Endometrial microvascular endothelial cells (primary cell): ENCODE results near the gene MYPN. TPM values are rescaled to one million over a fixed set of nuclear protein-coding genes. Genes with fewer than 3 reads are reported as not detected.

Experiments
- in situ Hi-C: cut with HindIII; loops from 2 replicates; pipeline ENCODE4 v1.10.0; 2017; ENCODE audit warnings: low sequenced_read_pairs, low pct_unique_long_range_greater_than_20kb; ENCODE audit errors: inconsistent ontology term
- total RNA-seq: library from RNA; depleted of rRNA; stranded (reverse); fragments of >200 nt; gene quantifications from one replicate; pipeline ENCODE4 v1.2.3, GENCODE V29; 2015; ENCODE audit errors: inconsistent ontology term

The MYPN gene
- total RNA-seq, 1 donor from 2014 or later: 1.1 TPM

GRCh38 chr10:68196701-68197100 is 87.4 kb downstream of the MYPN start:
- in situ Hi-C loops: no loop called here

GRCh38 chr10:68202960-68203353 is 93.7 kb downstream of the MYPN start:
- in situ Hi-C loops: no loop called here

- in situ Hi-C loops: no loop called here
Observed at GRCh38 chr10:68208424-68209042, 99.2 kb downstream of the MYPN start.

DNA sequence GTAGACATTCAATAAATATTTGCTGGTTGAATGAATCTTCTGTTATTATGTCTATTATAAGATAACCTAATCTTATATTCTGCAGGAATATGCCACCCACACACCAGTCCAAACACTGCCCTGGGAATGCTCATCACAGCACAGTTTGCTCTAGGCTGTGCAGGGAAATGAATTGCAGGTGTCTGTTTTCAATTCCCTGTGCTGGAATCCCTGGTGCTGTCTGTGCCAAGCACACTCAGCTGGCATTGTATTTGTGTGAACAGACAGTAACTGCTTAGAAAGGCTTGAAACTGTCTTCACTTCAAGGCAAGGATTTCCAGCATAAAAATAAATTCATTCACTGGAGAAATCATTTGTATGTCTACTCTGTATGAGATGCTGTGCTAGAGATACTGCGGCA is 102.4 kb downstream of the MYPN start:
- in situ Hi-C loops: no loop called here

DNA sequence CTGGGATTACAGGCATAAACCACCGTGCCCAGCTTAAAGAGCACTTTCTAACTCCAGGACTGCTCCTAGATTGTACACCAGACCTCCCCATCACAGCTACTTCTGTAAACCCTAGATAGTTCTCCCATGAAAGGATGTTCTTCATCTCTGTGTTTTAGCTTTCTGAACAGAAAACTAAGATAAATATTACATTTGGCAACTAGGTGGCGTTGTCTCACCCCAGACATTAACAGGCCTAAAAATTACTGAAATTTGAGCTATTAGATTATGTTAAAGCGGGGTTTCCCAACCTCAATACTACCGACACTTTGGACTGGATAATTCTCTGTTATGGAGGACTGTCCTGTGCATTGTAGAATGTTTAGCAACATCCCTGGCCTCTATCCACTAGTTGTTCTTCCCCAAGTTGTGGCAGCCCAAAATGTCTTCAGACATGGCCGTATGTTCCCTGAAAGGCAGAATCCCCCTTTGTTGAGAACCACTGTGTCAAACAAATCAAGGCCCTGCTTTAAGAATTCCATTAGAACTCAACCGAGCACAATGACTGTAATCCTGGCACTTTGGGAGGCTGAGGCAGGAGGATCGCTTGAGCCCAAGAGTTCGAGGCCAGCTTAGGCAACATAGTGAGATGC is 103.5 kb downstream of the MYPN start:
- in situ Hi-C loops: no loop called here

DNA sequence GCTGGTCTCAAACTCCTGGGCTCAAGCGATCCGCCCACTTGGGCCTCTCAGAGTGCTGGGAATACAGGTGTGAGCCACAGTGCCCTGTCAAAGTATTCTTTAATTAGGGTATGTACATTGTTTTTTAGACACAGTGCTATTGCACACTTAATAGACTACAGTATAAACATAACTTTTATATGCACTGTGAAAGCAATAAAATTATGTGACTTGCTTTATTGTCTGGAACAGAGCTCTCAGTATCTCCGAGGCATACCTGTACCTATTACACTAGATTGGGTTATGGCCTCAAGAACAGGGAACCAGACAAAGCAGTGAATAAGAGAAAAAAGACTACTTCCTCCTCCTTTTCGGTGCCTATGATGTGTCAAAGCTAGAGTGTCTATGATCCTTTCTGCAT is 109.5 kb downstream of the MYPN start:
- in situ Hi-C loops: no loop called here

DNA sequence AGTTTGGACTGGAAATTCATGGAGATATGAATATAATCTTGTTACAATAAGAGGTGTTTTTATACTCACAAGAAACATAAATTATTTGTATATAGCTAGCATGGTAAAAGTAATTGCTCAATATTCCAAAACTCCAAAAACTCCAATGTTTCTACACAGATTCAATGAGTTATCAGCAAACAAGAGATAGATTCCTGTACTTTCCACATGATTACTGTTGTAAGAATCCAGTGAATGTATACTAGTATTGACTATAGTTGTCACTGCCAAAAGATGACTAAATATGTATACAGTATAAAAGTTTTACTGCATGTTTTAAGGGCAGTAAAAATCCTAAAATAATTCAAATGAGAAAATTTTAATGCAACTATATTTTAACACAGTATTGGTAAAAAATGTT is 111.9 kb downstream of the MYPN start:
- in situ Hi-C loops: no loop called here

DNA sequence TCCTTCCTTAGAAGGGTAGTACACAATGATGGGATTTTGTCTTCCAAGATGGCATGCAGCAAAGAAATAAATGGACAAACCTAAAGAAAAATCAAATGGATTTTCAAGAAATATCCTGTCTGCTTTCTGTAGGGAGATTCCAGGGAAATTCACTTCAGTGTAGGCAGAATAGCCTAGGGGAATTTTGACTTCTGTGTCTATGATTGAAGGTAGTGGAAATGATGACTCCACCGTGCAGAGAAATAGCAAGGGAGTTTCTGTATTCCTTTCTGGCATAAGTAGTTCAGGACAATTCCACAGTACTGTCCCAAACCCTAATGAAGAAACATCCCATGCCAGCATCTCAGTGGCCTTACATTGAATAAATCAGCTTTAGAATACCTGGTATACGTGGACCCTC is 113.1 kb downstream of the MYPN start:
- in situ Hi-C loops: no loop called here

DNA sequence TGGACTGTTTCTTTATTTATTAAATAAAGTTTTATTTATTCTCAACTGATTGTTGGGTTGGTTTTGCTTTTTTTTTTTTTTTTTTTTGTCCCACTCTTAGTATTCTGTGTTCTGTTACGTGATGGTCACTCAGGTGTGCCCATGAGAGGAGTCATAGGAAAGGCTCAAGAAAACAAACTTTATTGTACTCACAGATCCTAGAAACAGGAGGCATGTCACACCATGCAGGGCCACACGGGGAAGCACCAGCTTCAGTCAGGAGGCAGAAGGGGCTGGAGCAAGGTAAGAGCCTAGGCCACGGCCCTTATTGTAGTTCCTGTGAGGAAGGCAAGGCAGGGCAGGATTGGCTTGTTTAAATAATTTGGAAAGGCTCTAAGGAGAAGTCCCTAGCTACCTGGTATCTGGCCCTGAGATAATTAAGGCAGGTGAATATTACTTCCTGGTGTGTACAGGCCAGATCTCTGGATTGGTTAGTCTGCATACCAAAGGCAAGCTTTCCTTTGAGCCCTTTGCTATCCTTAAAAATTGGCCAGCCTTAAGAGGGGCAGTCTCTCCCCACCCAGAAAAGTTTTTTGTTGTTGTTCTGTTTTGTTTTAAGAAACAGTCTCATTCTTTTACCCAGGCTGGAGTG is 114.4 kb downstream of the MYPN start:
- in situ Hi-C loops: no loop called here

DNA sequence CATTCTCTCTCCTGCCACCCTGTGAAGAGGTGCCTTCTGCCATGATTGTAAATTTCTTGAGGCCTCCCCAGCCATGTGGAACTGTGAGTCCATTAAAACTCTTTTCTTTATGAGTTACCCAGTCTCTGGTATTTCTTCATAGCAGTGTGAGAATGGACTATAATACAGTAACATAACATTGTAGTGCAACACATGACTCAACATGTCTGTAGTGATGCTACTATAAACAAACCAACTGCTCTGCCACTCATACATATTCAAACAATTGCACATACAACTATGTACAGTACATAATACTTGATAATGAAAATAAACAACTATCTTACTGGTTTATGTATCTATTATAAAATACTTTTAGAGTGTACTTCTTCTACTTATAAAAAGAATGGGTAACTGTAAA is 115.5 kb downstream of the MYPN start:
- in situ Hi-C loops: no loop called here

- in situ Hi-C loops: no loop called here
Observed at GRCh38 chr10:68230268-68230667, 121.0 kb downstream of the MYPN start.

DNA sequence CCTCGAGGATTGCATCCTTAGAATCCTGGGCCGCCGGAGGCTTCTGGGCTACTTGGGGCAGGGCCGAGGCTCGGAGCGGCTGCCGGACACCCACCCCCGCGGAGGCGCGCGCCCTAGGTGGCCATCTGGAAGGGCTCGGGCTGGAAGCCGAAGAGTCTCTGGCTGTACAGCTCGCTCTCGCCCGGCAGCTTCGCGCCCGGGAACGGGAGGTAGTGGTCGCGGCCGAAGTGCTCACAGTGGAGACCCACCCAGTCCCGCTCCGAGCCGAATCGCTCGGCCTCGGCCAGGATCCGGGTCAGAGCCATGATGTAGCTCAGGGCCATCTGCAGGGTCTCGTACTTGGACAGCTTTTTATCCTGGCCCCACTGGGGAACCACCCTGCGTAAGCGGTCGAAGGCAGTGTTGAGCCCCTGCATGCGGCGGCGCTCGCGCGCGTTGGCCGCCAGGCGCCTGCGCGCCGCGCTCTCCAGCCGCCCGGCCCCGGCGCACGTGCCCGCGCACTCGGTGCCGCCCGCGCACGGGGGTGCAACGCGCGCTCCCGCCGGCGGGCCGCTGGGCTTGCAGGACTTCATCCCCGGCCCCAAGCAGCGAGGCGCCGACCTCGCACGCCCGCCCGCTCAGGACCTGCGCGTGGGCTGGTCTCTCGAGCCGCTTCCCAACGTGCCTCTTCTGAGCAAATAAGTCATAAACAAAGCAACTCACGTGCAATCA is 122.0 kb downstream of the MYPN start:
- in situ Hi-C loops: no loop called here

- in situ Hi-C loops: no loop called here
Observed at GRCh38 chr10:68231817-68232251, 122.5 kb downstream of the MYPN start, which contains the start of gene ATOH7. Gene ATOH7, minus strand, starts transcription at chr10:68232113. Its CDS starts 436 bp downstream, at chr10:68231677.

GRCh38 chr10:68233046-68233445 is 123.8 kb downstream of the MYPN start:
- in situ Hi-C loops: no loop called here

GRCh38 chr10:68235111-68235510 is 125.8 kb downstream of the MYPN start:
- in situ Hi-C loops: no loop called here

- in situ Hi-C loops: no loop called here
Observed at GRCh38 chr10:68235581-68235980, 126.3 kb downstream of the MYPN start.

DNA sequence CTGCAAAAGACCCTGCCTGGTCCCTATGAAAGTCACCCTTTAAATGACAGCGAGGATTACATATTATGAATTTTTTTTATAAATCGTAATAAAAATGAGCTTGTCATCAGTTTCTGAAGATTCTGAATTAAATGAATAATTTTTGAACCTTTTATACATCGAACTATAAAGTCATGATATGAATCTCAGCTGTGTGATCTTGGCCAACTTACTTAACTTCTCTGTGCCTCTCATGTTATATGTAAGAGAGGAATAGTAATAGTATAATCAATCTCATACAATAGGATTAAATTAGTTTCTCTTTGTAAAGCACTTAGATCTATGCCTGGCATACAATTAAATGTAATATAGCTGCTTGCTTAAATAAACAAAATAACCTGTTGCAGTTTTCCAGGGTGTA is 127.9 kb downstream of the MYPN start:
- in situ Hi-C loops: no loop called here

DNA sequence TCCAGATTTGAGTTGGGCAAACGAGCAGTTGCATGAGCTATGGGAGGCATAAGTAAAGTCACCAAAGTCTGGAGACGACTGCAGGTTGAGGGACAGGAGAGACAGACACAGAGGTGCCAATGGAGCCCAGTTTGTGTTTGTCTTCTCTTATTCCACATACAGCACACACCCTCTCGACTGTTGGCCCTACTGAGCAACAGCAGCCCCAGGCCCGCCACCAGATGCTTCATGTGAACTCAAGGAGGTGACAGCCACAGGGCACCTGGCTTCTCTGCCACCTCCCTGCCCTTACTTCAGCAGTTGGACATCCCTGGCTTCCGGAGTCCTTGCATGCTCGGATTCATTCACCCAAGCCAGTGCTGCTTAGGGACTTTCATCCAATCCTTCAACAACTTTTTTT is 129.1 kb downstream of the MYPN start:
- in situ Hi-C loops: no loop called here

GRCh38 chr10:68239069-68239468 is 129.8 kb downstream of the MYPN start:
- in situ Hi-C loops: no loop called here
